OCI-LY1 (cell line): ENCODE measurements around the gene INPP5B.

Source experiments
- CTCF ChIP-seq: fragments of 200-600 bp; sonication (generic), shearing (Covaris generic); IDR thresholded peaks from 2 replicates; pipeline ENCODE4 v1.5.1; 2017; ENCODE audit warnings: mild to moderate bottlenecking, antibody characterized with exemption, low read length, moderate library complexity, mixed read lengths
- EZH2 ChIP-seq: fragments of 200-600 bp; sonication (generic), shearing (Covaris generic); IDR thresholded peaks from 2 replicates; pipeline ENCODE4 v1.8.0; 2017; ENCODE audit warnings: borderline replicate concordance, mixed run types, mild to moderate bottlenecking, antibody characterized with exemption, low read length, moderate library complexity, mixed read lengths

- TF ChIP-seq CTCF (no peak), EZH2 (no peak)
Measured at GRCh38 chr1:37828410-37829074, 118.3 kb downstream of the INPP5B start.
